Epithelial cell of proximal tubule (primary cell): Measurements from ENCODE around the gene FCHO1. TPM values are rescaled to one million over a fixed set of nuclear protein-coding genes. Genes with fewer than 3 reads are reported as not detected.

Source experiments
- DNase-seq: peaks from one replicate; pipeline ENCODE4 v3.0.0-alpha.2; 2011; ENCODE audit warnings: low read depth
- H3K4me3 ChIP-seq: 2 replicates; pipeline ENCODE4 v1.5.1; 2011; ENCODE audit warnings: low read depth, mild to moderate bottlenecking, low read length
- total RNA-seq: library from RNA; depleted of rRNA; stranded (reverse); fragments of >200 nt; gene quantifications from 2 replicates; pipeline ENCODE4 v1.2.3, GENCODE V29; 2015
- TF ChIP-seq, protein P1 (sequence below): conservative IDR thresholded peaks from 2 replicates; pipeline ENCODE4 v1.5.1; 2012; ENCODE audit warnings: low read depth, mild to moderate bottlenecking, low read length

Gene FCHO1
- total RNA-seq, 1 donor from 2014 or later, result 18.0 TPM

DNA sequence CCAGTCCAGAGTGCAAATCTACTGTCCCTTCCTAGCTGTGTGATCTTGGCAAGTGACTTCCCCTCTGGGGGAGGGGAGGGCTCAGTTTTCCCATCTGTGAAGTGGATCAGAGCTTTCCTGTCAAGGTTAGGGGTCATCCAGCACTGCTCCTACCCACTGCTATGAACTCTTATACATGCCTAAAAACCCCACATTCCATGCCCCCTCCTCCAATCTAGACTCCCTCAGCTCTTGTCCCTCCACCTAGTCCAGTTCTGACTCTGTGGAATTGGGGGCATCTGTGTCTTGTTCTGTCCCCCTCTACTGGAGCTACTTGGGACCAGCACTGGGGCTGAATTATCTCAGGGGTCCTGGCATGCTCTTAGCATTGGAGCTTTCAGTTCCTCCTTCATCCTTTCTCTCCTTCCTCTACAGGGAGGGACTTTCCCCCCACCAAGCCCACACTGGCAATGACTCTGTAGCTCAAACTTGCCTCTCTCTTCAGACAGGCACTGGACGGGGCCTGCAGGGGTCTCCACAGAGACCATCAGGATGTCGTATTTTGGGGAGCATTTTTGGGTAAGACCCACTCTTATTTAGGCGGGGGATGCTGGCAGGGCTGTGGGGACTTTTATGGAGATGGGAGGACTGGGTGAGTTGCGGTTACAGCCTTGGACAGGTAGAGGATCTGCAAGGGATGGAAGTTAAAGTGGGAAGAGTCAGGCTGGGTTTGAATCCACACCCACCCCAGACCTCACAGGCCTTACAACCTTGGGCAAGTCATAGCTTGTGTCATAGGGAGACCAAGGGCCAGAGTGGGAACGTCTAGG lies 3.6 kb downstream of the FCHO1 start:
- TF ChIP-seq, protein P1, sequence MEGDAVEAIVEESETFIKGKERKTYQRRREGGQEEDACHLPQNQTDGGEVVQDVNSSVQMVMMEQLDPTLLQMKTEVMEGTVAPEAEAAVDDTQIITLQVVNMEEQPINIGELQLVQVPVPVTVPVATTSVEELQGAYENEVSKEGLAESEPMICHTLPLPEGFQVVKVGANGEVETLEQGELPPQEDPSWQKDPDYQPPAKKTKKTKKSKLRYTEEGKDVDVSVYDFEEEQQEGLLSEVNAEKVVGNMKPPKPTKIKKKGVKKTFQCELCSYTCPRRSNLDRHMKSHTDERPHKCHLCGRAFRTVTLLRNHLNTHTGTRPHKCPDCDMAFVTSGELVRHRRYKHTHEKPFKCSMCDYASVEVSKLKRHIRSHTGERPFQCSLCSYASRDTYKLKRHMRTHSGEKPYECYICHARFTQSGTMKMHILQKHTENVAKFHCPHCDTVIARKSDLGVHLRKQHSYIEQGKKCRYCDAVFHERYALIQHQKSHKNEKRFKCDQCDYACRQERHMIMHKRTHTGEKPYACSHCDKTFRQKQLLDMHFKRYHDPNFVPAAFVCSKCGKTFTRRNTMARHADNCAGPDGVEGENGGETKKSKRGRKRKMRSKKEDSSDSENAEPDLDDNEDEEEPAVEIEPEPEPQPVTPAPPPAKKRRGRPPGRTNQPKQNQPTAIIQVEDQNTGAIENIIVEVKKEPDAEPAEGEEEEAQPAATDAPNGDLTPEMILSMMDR, result no peak
- no peak for DNase-seq
- H3K4me3 ChIP-seq, result no peak overlapping the region

GRCh38 chr19:17755443-17755890 lies 4.2 kb downstream of the FCHO1 start:
- TF ChIP-seq, protein P1, result no peak
- no peak for DNase-seq
- no peak overlapping the region for H3K4me3 ChIP-seq

DNA sequence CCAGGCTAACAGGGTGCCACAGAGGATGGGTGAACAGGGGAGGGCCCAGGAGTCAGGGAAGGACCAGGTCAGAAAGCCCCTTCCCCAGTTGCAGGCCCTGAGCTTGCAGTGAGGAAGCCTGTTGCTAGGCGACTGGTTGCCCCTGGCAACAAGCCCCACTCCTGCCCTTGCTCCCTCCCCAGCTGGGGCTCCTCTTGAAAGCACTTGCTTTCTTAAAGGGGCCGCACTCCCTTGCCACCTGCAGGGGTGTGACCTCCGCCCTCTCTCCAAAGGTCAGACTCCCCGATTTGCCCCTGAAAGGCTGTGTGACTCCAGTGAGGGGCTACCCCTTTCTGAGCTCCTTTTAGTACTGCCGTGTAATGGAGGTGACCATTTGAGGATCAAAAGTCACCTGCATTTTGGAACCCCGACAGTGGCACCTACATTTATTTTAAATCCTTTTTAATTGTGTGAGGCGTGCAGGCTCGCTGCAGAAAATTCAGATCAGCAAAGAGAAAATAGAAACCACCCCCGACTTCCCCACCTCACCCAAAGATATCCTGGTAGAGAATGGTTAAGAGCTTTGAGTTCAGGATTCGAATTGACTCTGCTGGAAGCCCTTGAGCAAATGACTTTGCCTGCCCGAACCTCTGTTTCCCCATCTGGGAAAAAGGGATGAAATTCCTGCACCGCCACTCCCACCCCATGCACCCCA lies 4.8 kb downstream of the FCHO1 start:
- no peak overlapping the region for H3K4me3 ChIP-seq
- TF ChIP-seq, protein P1, result no peak
- DNase-seq, result no peak

- DNase-seq, result no peak
These were observed 5.8 kb downstream of the FCHO1 start for GRCh38 chr19:17757125-17757524.

GRCh38 chr19:17758515-17758914 lies 7.2 kb downstream of the FCHO1 start:
- TF ChIP-seq, protein P1, result no peak
- DNase-seq, result no peak
- no peak overlapping the region for H3K4me3 ChIP-seq

More at GRCh38 chr19:17757125-17757524, 5.8 kb downstream of the FCHO1 start:
- no peak overlapping the region for H3K4me3 ChIP-seq
- TF ChIP-seq, protein P1, result no peak

- no peak overlapping the region for H3K4me3 ChIP-seq
- TF ChIP-seq, protein P1, result no peak
- no peak for DNase-seq
These were observed 9.9 kb downstream of the FCHO1 start for GRCh38 chr19:17761148-17761547.
